Memory B cell (primary cell): ENCODE results near the gene LAMTOR2.
A peak's percentile ranks its signal among the peaks of the same experiment; 100 is the strongest.

Source experiments
- ATAC-seq: fragments of 150-1000 bp; cut with Tn5 transposase; 2 replicates; pipeline ENCODE4 v1.10.0; 2021; ENCODE audit warnings: low read depth, mild to moderate bottlenecking, moderate library complexity
- DNase-seq, 2 donors: peaks; one replicate each; pipeline ENCODE4 v3.0.0; 2022; ENCODE audit warnings: low spot score in 2 of 2
- H3K27ac Mint-ChIP-seq: one replicate; pipeline ENCODE4 v1.8.0; 2022; ENCODE audit warnings: mild to moderate bottlenecking, moderate library complexity, mixed read lengths
- H3K27me3 Mint-ChIP-seq: one replicate; pipeline ENCODE4 v1.8.0; 2022; ENCODE audit warnings: mixed read lengths
- H3K36me3 Mint-ChIP-seq: one replicate; pipeline ENCODE4 v1.8.0; 2022; ENCODE audit warnings: mild to moderate bottlenecking, mixed read lengths
- H3K4me1 Mint-ChIP-seq: one replicate; pipeline ENCODE4 v1.8.0; 2022; ENCODE audit warnings: mixed read lengths
- H3K4me3 Mint-ChIP-seq: one replicate; pipeline ENCODE4 v1.8.0; 2022; ENCODE audit warnings: mild to moderate bottlenecking, moderate library complexity, mixed read lengths
- H3K9me3 Mint-ChIP-seq: one replicate; pipeline ENCODE4 v1.8.0; 2022; ENCODE audit warnings: mixed read lengths

Gene LAMTOR2

DNA sequence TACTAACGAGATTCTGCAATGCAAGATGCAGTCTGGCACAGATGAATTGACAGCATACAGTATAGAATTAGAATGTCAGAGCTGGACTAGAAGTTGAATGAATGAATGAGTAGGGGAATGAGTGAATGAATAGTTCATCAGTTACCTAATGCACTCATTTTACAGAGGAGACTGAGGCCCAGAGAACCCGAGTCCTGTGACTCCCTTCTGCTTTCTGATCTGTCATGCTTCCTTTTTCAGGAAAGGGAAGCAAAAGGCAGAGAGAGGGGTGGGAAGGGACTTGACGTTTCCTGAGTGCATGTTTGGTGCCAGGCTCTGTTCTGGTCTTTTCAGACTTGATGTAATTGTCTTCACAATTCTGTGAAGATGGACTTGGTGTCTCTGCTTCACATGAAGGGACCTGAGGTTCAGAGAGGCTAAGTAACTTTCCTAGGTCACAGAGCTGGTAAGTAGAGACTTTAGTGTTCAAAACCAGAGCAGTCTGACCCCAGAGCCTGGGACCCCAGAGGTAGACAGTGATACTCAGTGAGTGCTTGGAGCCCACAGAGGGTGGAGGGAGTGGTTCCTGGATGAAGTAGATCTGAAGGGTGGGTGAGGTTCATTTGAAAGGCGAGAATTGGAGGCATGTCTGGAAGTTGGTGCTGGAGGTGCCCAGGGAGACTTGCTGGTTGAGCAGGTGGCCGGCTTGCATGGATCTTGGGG, 35.7 kb downstream of the LAMTOR2 start:
- Mint-ChIP-seq H3K27ac (no peak overlapping the region), H3K36me3 (no peaks in the 10 kb centered on the region), H3K27me3 (peaks cover 7% of the 10 kb centered on the region), H3K9me3 (no peaks in the 10 kb centered on the region), H3K4me1 (peaks cover 10% of the 10 kb centered on the region), H3K4me3 (no peak overlapping the region)
- ATAC-seq (peak; percentile 30), DNase-seq (no peak)

DNA sequence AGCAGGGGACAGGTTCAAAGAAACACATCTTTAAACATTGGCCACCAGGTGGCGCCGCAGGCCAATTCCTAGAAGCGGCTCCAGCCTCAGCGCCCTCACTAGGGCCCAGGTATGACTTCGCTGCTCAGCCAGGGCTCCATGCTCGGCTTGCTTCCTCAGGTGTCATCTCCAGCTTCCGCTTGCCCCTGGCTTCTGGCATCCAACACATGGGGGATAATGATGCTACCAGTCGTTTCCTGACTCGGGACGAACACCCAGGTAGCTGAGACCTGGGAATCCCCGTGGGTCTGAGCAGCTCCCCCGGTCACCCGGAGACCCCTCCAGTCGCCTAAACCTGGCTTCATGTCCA, 36.2 kb downstream of the LAMTOR2 start:
- ATAC-seq = peak; percentile 97
- DNase-seq = peak; percentile 86
- no peaks in the 10 kb centered on the region for H3K36me3 Mint-ChIP-seq
- H3K4me1 Mint-ChIP-seq = peaks cover 10% of the 10 kb centered on the region
- H3K27ac Mint-ChIP-seq = no peak overlapping the region
- H3K4me3 Mint-ChIP-seq = no peak overlapping the region
- no peaks in the 10 kb centered on the region for H3K9me3 Mint-ChIP-seq
- H3K27me3 Mint-ChIP-seq = peaks cover 6% of the 10 kb centered on the region

DNA sequence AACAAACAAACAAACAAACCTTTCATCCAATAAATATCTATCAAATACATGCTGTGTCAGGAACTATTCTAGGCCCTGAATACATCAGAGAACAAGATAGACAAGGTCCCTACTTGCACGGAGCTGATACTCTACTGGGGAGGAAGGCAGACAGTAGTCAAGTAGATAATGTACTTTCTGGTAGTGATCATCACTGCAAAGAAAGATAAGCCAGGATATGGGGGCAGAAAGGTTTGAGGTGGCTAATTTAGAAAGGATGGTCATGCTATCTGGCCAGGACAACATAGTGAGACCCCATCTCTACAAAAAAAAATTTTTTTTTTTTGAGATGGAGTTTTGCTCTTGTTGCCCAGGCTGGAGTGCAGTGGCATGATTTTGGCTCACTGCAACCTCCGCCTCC, 37.0 kb downstream of the LAMTOR2 start:
- no peak for DNase-seq
- ATAC-seq = no peak
- Mint-ChIP-seq H3K27me3 (peaks cover 4% of the 10 kb centered on the region), H3K27ac (no peak overlapping the region), H3K9me3 (no peaks in the 10 kb centered on the region), H3K4me3 (no peak overlapping the region), H3K36me3 (no peaks in the 10 kb centered on the region), H3K4me1 (peaks cover 16% of the 10 kb centered on the region)

- H3K36me3 Mint-ChIP-seq = no peaks in the 10 kb centered on the region
- ATAC-seq (no peak), DNase-seq (no peak)
- H3K4me3 Mint-ChIP-seq = peak overlapping the region; percentile 13
- H3K9me3 Mint-ChIP-seq = no peaks in the 10 kb centered on the region
- H3K27me3 Mint-ChIP-seq = peaks cover 1% of the 10 kb centered on the region
- H3K27ac Mint-ChIP-seq = peak overlapping the region; percentile 98
- H3K4me1 Mint-ChIP-seq = peaks cover 28% of the 10 kb centered on the region
These were observed 41.4 kb downstream of the LAMTOR2 start for GRCh38 chr1:156095906-156096508.

DNA sequence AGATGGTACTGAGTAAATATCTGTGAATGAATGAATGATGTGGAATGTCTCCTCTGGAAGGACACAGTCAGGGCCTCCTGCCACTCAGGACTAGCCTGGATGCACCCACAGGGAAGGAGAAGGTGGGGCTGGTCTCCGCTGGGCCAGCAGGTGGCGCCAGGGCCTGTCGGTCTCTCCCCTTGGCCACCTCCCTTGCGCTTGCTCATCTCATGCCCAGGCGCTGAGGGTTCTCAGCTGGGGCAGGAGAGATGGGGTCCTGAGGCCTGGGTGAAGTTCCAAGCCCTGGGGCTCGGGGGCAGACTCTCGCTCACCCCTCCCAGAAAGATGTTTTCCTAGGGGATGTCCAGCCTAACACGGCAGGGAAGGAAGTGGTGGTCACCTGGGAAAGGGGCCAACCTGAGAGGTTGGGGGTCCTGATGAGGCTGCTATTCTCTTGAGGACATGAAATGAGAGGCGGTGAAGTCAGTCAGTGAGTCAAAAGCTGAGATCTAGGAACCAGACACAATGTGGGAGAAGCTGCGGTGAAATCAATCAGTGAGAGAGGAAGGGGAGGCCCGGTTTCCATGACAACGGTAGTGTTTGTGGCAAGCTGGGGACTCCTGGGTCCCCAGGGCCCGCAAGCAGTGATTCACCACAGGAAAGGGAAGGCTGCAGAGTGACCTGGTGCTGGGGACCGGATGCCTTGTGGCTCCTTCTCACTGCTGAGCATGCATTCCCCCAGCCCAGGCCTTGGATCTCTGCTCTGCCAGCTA, 42.2 kb downstream of the LAMTOR2 start:
- DNase-seq = peak; percentile 88 to 92

DNA sequence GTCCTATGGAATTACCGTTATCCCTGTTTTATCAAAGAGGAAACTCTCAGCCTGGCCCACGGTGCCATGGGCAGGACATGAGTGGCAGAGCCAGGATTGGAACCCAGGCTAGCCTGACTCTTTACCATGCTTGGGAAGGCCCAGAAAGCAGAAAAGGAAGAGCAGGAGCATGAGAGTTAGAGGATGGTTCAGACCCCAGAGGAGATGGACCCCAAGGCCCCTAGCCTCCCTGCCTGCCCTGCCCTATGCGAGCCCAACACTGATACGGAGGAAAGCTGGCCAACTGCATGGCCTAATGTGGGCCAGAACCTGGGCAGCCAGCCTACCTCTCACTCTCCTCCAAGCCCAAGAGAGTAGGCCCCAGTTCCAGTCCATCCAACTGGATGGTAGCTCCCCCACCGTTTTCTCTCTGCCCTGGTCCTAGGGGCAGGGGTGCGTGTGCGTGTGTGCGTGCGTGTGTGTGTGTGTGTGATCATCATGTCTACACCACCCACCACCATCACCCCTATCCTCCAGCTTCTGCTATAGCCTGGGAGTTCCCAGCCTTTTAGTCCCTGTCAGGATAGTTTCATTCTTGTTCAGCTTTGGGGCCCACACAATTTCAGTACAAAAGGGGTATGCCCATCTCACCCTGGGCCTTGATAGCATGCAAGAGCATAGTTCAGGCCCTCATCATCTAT, 43.1 kb downstream of the LAMTOR2 start:
- Mint-ChIP-seq H3K4me1 (peaks cover 30% of the 10 kb centered on the region), H3K9me3 (no peaks in the 10 kb centered on the region), H3K27ac (peak overlapping the region; percentile 98), H3K4me3 (no peak overlapping the region), H3K36me3 (no peaks in the 10 kb centered on the region), H3K27me3 (peaks cover 1% of the 10 kb centered on the region)
- no peak for DNase-seq
- ATAC-seq = no peak

More for the DNA sequence above, 42.2 kb downstream of the LAMTOR2 start:
- Mint-ChIP-seq H3K36me3 (no peaks in the 10 kb centered on the region), H3K4me3 (peak overlapping the region; percentile 73), H3K4me1 (peaks cover 30% of the 10 kb centered on the region), H3K9me3 (no peaks in the 10 kb centered on the region), H3K27me3 (peaks cover 1% of the 10 kb centered on the region), H3K27ac (peak overlapping the region; percentile 98)
- ATAC-seq = peak; percentile 85

- DNase-seq = no peak
- no peak for ATAC-seq
- Mint-ChIP-seq H3K9me3 (no peaks in the 10 kb centered on the region), H3K36me3 (no peaks in the 10 kb centered on the region), H3K27me3 (peaks cover under 1% of the 10 kb centered on the region), H3K4me1 (peaks cover 40% of the 10 kb centered on the region), H3K4me3 (no peak overlapping the region), H3K27ac (peak overlapping the region; percentile 98)
These were observed 44.2 kb downstream of the LAMTOR2 start for GRCh38 chr1:156098784-156099183.

GRCh38 chr1:156099282-156099681, 44.7 kb downstream of the LAMTOR2 start:
- H3K9me3 Mint-ChIP-seq = no peaks in the 10 kb centered on the region
- H3K4me1 Mint-ChIP-seq = peaks cover 44% of the 10 kb centered on the region
- DNase-seq (no peak), ATAC-seq (no peak)
- no peaks in the 10 kb centered on the region for H3K27me3 Mint-ChIP-seq
- H3K27ac Mint-ChIP-seq = peak overlapping the region; percentile 98
- H3K4me3 Mint-ChIP-seq = no peak overlapping the region
- H3K36me3 Mint-ChIP-seq = no peaks in the 10 kb centered on the region

DNA sequence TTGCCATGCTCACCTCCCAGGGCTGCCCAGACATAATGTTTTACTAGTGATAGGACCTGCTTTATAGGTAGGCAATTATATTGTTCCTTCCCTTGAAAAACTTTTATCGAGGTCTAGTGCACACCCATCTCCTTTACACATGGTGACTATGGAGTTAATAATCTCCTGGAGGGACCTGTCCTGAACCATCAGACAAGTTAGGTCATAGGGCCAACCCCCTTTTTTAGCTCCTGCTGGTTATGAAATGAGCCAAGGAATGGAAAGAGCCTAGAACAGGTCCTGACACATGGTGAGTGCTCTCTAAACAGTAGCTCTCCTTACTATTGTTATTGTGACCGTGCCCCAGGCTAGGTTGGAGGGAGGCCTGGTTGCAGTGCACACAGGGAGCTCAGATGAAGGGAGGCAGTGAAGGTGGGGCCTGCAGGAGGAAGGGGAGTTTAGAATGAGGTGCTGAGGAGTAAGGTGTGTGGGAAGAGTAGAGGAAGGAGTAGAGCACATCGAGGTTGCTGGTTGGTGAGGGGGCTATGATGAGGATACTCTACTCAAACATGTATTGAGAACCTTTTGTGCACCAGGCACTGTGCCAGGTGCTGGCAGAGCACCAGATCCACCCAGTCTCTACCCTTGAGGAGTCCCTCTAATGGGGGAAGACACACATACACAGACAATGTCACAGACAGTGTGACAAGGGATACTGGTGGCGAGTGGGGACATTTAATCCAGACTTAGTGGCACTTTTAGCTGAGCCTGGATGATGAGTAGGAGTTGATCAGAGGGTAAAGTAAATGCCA, 45.8 kb downstream of the LAMTOR2 start:
- DNase-seq (no peak), ATAC-seq (no peak)
- H3K4me1 Mint-ChIP-seq = peaks cover 49% of the 10 kb centered on the region
- H3K27me3 Mint-ChIP-seq = no peaks in the 10 kb centered on the region
- no peak overlapping the region for H3K4me3 Mint-ChIP-seq
- H3K36me3 Mint-ChIP-seq = no peaks in the 10 kb centered on the region
- peak overlapping the region; percentile 98 for H3K27ac Mint-ChIP-seq
- no peaks in the 10 kb centered on the region for H3K9me3 Mint-ChIP-seq

DNA sequence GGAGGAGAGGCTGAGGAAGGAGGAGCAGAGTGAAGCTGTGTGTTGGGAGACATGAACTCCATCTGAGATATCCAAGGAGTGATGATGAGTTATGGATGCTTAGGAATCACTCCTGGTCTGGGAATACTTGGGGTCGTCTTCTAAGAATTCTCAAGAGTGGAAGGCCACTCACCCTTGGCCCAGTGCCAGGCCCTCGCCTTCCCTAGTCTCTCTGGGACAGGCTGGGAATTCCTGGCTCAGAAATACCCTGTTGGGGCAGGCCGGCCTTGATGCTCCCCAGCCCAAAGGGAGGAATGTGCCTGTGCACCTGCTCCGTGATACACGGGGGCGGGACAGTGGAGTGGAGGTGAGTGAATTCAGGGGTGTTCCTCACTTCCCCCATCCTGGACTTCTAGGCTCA, 47.3 kb downstream of the LAMTOR2 start:
- Mint-ChIP-seq H3K27ac (peak overlapping the region; percentile 98), H3K4me3 (no peak overlapping the region), H3K9me3 (no peaks in the 10 kb centered on the region), H3K4me1 (peaks cover 44% of the 10 kb centered on the region), H3K27me3 (no peaks in the 10 kb centered on the region), H3K36me3 (no peaks in the 10 kb centered on the region)
- no peak for DNase-seq
- ATAC-seq = no peak

GRCh38 chr1:156102633-156103511, 48.3 kb downstream of the LAMTOR2 start:
- Mint-ChIP-seq H3K9me3 (no peaks in the 10 kb centered on the region), H3K4me1 (peaks cover 34% of the 10 kb centered on the region), H3K36me3 (no peaks in the 10 kb centered on the region), H3K27me3 (no peaks in the 10 kb centered on the region), H3K4me3 (no peak overlapping the region), H3K27ac (peak overlapping the region; percentile 98)
- ATAC-seq (no peak), DNase-seq (no peak)

DNA sequence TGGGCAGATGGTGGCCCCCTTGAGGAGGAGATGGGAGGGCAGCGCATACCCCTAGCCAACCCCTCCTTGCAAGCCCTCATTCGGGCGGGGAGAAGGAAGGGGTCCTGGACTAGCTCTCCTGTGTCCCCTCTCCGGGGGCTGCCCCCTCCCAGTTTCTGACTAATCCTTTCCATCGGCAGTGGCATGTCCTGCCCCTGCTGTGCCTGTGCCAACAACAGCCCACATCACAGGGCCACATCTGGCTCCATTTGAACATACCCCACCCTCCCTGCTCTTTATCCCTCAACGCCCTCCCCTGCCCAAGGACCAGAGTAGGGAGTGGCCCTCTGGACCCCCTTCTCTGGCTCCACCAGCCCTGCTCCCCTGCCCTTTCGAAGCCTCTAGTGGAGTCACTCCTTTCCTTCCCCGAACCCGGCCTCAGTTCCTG, 49.0 kb downstream of the LAMTOR2 start:
- H3K9me3 Mint-ChIP-seq = no peaks in the 10 kb centered on the region
- H3K27ac Mint-ChIP-seq = peak overlapping the region; percentile 98
- no peak overlapping the region for H3K4me3 Mint-ChIP-seq
- DNase-seq (no peak), ATAC-seq (no peak)
- H3K36me3 Mint-ChIP-seq = no peaks in the 10 kb centered on the region
- H3K27me3 Mint-ChIP-seq = no peaks in the 10 kb centered on the region
- peaks cover 28% of the 10 kb centered on the region for H3K4me1 Mint-ChIP-seq
